ENCODE data around the gene TPSG1.
"Not testable (repeated sequence)": the region's sequence is repeated elsewhere in the genome, so short reads cannot be mapped to it uniquely, and the experiment has no call there.

TPSG1 gene

GRCh38 chr16:1240436-1240835, 15.4 kb upstream of the TPSG1 start, which contains the start of gene TPSAB1:
TSS of gene TPSAB1 (plus strand) at chr16:1240705. CDS start at chr16:1240939, 234 bp downstream.
- ATAC-seq: not testable (repeated sequence)

- not testable (repeated sequence) for ATAC-seq
Observed at GRCh38 chr16:1239575-1239974, 14.5 kb upstream of the TPSG1 start.

GRCh38 chr16:1238909-1239308, 13.8 kb upstream of the TPSG1 start:
- ATAC-seq: peak; percentile 77

- no peak for TF ChIP-seq ESRRG (CRISPR knock-in tag; IDR thresholded peaks at IDR 0.05)
- TF ChIP-seq CREB5 (CRISPR knock-in tag; IDR thresholded peaks at IDR 0.05; ENCODE audit: low read depth): no peak
- no peak for TF ChIP-seq RARB (CRISPR knock-in tag; IDR thresholded peaks at IDR 0.05)
- no peak for TF ChIP-seq BACH2 (CRISPR knock-in tag; IDR thresholded peaks at IDR 0.05; ENCODE audit: borderline replicate concordance)
- TF ChIP-seq GLIS3 (CRISPR knock-in tag; IDR thresholded peaks at IDR 0.05): no peak
- no peak for ATAC-seq
Observed at GRCh38 chr16:1237990-1238389, 12.9 kb upstream of the TPSG1 start.

GRCh38 chr16:1236659-1237058, 11.6 kb upstream of the TPSG1 start:
- peak; percentile 63 for ATAC-seq

- ATAC-seq: peak; percentile 83
Observed at GRCh38 chr16:1232049-1232748, 7.1 kb upstream of the TPSG1 start.

GRCh38 chr16:1231301-1231700, 6.2 kb upstream of the TPSG1 start:
- not testable (repeated sequence) for ATAC-seq

- ATAC-seq: not testable (repeated sequence)
Observed at GRCh38 chr16:1230471-1231212, 5.6 kb upstream of the TPSG1 start.

- not testable (repeated sequence) for ATAC-seq
Observed at GRCh38 chr16:1230084-1230470, 5.0 kb upstream of the TPSG1 start, which contains the start of gene TPSB2. TSS of gene TPSB2 (minus strand) at chr16:1230184. CDS start at chr16:1229951, 233 bp downstream.

- ATAC-seq: not testable (repeated sequence)
Observed at GRCh38 chr16:1229476-1229875, 4.4 kb upstream of the TPSG1 start.

- not testable (repeated sequence) for ATAC-seq
Observed at GRCh38 chr16:1228227-1228626, 3.2 kb upstream of the TPSG1 start.

GRCh38 chr16:1226692-1227091, 1.6 kb upstream of the TPSG1 start:
- ATAC-seq: not testable (repeated sequence)

- peak; percentile 49 for ATAC-seq
Observed at GRCh38 chr16:1225728-1226311, 752 bp upstream of the TPSG1 start.

GRCh38 chr16:1224558-1224957, 510 bp downstream of the TPSG1 start:
- no peak for ATAC-seq
- no peak for TF ChIP-seq TSHZ2 (CRISPR knock-in tag; IDR thresholded peaks at IDR 0.05)
- TF ChIP-seq ISL1 (CRISPR knock-in tag; IDR thresholded peaks at IDR 0.05): no peak
- no peak for TF ChIP-seq CSRNP3 (CRISPR knock-in tag; IDR thresholded peaks at IDR 0.05)
- TF ChIP-seq SNAI2 (CRISPR knock-in tag; IDR thresholded peaks at IDR 0.05): no peak
- no peak for TF ChIP-seq CREB5 (CRISPR knock-in tag; IDR thresholded peaks at IDR 0.05; ENCODE audit: low read depth)
- TF ChIP-seq TCF4 (CRISPR knock-in tag; IDR thresholded peaks at IDR 0.05; ENCODE audit: borderline replicate concordance): no peak

Data from SK-N-SH treated with all-trans-retinoic acid at 6 μM for 48 hours (cell line).